Fibroblast of gingiva (primary cell): ENCODE results near the gene CAMKK2.
"Not testable (repeated sequence)": the region's sequence is repeated elsewhere in the genome, so short reads cannot be mapped to it uniquely, and the experiment has no call there.

Source experiments
- DNase-seq: peaks from one replicate; pipeline ENCODE4 v3.0.0-alpha.2; 2011; ENCODE audit warnings: low read depth

CAMKK2 gene

DNA sequence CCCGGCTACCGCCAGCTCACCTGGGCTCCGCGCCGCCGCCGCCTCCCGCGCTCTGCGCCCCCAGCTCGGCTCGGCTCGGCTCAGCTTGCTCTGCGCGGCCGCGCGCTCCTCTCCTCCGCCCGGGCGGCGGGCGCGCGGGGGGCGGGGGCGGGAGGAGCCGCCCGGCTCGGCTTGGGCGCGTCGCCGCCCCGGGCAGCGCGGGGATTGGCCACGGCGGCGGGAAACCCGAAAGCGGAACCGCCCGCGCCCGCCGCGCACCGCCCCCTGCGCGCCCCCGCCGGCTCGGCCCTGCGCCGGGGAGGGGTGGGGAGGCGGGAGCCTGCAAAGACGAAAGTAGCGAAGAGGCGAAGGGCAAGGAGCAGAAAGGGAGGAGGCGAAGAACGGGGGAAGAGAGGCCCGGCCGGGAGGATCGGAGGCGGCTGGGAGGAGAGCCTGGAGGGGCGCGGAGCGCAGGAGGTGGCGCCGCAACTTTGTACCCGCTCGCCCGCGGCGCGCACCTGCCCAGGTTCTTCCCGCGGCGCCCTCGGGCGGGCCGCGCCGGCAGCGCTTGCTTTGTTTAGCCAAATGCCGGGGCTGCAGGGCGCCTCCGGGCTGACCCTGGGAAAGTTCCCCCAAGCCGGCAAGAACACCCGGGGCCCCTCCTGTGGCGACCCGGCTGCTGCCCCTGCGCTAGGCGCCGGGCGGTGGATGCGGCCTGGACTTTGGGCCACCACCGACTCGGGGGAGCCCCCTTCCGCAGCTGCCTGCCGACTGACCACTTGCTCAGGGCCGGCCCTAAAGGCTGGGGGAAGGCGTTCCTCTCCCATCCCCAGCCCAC, at the start of gene CAMKK2:
Gene CAMKK2, minus strand, starts transcription at position 92 of the 817 bp plus-strand sequence. CDS start 22,183 bp downstream, outside the sequence.
- DNase-seq, result peak; percentile 77

DNA sequence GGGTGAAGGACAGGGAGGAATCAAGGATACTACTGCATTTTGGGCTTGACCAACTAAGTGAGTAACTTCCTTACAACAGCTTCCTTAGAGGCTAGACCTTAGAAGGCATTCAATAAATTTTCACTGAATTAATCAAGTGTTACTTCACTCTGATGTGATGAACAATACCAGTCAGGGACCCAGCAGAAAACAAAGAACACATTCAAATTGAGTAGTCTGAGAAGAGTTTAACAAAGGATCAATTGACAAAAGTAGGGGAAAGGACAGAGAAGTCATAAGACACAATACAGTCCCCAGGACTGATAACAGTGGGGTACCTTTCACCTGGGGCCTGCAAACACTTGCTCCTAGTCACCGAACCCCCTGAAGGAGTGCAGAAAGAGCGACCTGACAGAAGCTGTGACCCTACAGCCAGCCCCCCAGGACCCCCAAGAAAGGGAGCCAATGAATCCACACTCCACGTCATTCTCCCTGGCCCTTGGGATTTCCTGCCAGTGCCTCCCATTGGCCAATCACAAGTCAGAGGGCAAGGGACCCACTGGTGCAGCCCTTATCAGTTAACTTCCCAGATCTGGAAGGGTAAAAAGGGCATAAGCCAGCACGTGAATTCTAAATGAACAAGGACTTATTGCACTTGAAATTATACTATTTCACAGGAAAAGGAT, 48.8 kb upstream of the CAMKK2 start:
- no peak for DNase-seq

DNA sequence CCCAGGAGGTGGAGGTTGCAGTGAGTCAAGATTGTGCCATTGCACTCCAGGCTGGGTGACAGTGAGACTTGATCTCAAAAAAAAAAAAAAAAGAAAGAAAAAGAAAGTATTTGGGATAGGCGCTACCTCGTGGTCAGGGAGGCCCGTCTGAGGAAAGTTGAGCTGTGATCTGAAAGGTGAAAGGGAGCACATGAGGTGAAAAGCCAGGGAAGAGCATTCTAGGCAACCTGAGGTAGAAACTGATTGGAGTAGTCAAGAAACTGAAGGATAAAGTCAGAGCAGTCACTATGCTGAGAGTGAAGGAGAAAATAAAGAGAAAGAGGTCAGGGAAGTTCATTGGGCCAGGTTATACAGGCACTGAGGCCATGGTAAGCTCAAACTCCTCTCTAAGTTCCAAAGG, 48.0 kb upstream of the CAMKK2 start:
- DNase-seq, result no peak

DNA sequence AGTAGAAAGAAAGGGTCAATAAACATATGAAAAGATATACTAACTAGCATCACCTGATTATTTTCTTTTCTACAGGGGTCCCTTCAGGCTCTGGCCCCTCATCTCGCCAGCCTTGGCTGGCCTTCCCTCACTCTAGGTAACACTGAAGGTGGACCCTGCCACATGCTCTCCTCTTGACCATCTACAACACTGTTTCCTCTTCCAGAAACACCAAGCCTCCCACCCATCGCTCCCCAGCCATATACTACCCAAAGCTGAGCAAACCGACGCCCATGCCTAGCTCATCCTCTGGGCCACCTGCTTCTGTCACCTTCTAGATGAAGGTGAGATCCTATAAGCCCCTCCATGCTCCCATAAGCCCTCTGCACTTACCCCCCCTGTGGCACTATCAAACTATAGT, 40.9 kb upstream of the CAMKK2 start:
- no peak for DNase-seq

DNA sequence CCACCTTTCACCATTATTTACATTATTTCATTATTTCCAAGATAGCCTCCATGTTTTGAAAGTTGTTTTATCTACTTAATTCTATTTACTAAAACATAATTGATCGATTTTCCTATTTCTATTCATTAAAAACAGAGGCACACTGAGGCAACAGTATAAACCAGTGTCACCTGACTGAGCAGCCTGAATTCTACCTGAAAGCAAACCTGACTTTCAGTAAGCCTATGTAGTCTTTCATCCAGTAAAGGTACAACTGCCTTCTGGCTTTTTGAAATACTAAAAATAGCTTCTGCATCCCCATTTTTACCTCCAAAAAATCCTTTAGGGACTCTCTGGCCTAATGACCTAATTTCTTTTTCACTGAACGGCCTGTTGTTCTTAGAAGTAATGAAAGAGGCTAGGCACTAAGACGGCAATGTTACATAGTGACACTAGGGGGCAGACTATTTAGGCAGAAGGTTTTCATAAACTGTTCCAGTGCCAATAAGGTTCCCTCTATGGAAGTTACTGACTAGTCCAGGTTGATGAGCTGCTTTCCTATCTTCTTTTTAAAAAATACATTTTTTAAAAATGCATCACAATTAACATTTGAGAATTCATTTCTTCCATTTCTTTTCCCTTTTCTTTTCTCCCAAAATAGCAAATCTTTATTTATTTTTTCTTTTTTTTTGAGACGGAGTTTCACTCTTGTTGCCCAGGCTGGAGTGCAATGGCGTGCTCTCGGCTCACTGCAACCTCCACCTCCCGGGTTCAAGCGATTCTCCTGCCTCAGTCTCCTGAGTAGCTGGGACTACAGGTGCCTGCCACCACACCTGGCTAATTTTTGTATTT, 38.2 kb upstream of the CAMKK2 start:
- peak; percentile 68 for DNase-seq

DNA sequence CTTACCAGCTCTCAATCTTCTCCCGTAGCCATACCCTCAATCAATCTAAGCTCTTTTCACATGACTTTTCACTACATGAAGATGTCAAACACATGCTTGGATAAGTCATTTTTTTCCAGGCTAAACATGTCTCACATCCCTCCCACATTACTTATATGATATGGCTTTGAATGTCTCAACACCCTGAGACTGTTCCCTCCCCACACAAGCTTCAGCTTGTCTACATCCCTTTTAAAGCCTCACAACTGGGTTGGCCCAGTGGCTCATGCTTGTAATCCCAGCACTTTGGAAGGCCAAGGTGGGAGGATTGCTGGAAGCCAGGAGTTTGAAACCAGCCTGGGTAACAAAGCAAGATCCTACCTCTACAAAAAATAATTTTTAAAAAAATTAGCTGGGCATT, 37.2 kb upstream of the CAMKK2 start:
- DNase-seq, result no peak

GRCh38 chr12:121331248-121331647, 34.7 kb upstream of the CAMKK2 start:
- DNase-seq, result no peak

GRCh38 chr12:121330692-121331091, 34.2 kb upstream of the CAMKK2 start:
- DNase-seq, result no peak

GRCh38 chr12:121330195-121330594, 33.7 kb upstream of the CAMKK2 start:
- no peak for DNase-seq

GRCh38 chr12:121328620-121329019, 32.1 kb upstream of the CAMKK2 start:
- no peak for DNase-seq

DNA sequence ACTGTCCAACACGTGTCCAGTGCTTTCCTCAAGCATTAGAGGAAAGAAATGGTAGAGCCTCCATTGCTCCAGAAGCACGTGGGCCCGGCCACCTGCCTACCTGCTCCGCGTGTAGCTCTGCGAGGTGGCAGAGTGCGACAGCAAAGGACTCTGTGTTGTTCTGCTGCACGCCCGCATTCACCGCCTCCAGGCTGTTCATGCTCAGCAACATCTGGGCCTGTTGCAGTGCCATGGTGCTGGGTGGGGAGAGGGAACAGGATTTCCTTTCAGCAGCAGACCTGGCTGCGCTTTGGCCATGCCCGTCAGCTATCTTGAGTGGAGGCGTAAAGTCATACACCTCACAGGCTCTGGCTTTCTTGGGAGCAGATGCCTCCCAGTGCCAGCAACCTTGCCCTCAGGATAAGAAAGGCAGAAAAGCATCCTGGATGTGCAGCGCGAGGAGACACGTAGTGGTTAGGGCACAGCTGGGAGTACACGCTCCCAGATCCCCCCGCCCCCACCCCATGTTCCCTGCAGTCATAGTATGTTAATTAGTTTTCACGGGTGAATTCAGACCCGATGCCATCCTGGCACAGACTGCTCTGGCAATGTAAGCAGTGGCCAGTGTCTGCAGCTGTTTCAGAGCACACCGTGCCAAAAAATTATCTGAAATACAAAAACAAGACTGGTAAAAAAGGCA, 30.6 kb upstream of the CAMKK2 start:
- peak; percentile 39 for DNase-seq

- no peak for DNase-seq
Measured at GRCh38 chr12:121325922-121326396, 29.4 kb upstream of the CAMKK2 start.

GRCh38 chr12:121323908-121324307, 27.4 kb upstream of the CAMKK2 start:
- no peak for DNase-seq

DNA sequence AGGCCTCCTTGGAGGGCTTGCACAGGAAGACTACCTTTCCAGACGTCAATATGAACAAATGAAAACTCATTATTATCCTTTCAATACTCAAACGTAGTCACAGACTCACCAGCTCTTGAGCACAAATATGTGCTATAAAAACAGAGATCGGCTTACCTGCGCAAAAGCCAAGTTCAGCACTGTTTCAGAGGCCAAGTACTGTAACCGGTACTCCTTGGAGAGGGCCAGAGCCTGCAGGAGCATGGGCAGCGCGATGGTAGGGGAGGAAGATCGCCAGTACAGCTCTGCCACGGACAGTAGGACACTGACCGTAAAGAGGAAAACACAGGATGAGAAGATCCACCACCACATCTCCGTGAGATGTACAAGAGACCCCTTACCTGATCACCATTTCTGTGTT, 21.6 kb upstream of the CAMKK2 start:
- no peak for DNase-seq

DNA sequence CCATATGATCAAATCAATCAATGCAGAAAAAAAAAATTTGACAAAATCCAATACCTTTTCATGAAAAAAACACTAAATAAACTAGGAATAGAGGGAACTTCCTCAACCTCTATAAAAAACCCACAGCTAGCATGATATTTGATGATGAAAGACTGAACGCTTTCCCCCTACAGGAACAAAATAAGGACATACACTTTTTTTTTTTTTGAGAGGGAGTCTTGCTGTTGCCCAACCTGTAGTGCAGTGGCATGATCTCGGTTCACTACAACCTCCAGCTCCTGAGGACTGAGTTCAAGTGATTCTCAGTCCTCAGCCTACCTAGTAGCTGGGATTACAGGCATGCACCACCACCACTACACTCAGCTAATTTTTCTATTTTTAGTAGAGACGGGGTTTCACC, 17.9 kb upstream of the CAMKK2 start:
- no peak for DNase-seq

DNA sequence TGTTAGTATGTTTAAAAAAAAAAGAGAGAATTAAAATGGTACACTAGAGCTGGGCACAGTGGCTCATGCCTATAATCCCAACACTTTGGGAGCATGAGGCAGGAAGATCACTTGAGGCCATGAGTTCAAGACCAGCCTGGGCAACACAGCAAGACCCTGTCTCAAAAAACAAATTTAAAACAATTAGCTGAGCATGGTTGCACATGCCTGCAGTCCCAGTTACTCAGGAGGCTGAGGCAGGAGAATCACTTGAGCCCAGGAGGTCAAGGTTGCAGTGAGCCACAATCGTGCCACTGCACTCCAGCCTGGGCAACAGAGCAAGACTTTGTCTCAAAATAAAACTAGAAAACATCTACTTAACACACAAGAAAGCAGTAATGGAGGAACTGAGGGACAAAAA, 13.7 kb upstream of the CAMKK2 start:
- DNase-seq, result not testable (repeated sequence)

DNA sequence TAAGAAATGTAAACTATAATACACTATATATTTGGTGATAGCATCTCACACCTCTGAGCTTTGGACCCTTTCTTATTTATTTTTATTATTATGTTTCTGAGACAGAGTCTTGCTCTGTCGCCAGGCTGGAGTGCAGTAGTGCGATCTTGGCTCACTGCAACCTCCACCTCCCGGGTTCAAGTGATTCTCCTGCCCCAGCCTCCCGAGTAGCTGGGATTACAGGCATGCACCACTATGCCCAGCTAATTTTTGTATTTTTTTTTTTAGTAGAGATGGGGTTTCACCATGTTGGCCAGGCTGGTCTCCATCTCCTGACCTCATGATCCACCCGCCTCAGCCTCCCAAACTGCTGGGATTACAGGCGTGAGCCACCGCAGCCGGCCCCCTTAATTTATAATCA, 10.9 kb upstream of the CAMKK2 start:
- not testable (repeated sequence) for DNase-seq

DNA sequence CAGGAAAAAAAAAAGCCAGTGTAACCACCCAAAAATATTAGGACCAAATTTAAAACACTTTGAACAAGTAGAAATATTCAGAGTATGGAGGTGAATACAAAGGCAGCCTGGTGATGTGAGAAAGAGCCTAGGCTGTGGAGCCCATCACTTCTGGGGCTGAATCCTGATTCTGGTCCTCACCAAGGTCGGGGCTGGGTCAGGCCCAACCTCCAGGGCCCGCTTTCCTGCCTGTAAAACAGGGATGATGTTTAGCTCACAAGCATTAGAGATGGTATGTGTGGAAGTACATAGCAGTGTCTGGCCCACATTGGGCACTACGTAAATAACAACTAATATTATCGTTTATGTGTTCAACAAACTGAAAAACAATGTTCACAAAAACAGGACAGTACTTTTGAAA, 7.8 kb upstream of the CAMKK2 start:
- no peak for DNase-seq

- DNase-seq, result peak; percentile 32
Measured at GRCh38 chr12:121301876-121302275, 5.4 kb upstream of the CAMKK2 start.

GRCh38 chr12:121300083-121300819, 3.7 kb upstream of the CAMKK2 start:
- no peak for DNase-seq

DNA sequence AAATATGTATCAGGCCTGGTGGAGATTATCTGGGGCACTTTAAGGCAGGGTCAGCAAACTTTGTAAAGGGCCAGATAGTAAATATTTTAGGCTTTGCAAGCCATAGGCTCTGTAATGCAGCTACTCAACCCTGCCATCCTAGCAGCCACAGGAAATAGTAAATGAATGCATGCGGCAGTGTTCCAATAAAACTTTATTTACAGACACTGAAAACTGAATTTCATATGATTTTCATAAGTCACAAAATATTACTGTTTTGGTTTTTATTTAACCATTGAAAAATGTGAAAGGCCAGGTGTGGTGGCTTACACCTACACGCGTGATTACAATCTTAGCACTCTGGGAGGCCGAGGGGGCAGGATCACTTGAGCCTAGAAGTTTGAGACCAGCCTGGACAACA, 3.2 kb upstream of the CAMKK2 start:
- DNase-seq, result no peak
